ENCODE data around the gene DYSF. TPM values are rescaled to one million over a fixed set of nuclear protein-coding genes. Genes with fewer than 3 reads are reported as not detected.

DYSF gene
- polyA plus RNA-seq, 1 donor (not counting 4 experiments of a cell fraction or from before 2014, with no cell fraction given), result 8.2 TPM

DNA sequence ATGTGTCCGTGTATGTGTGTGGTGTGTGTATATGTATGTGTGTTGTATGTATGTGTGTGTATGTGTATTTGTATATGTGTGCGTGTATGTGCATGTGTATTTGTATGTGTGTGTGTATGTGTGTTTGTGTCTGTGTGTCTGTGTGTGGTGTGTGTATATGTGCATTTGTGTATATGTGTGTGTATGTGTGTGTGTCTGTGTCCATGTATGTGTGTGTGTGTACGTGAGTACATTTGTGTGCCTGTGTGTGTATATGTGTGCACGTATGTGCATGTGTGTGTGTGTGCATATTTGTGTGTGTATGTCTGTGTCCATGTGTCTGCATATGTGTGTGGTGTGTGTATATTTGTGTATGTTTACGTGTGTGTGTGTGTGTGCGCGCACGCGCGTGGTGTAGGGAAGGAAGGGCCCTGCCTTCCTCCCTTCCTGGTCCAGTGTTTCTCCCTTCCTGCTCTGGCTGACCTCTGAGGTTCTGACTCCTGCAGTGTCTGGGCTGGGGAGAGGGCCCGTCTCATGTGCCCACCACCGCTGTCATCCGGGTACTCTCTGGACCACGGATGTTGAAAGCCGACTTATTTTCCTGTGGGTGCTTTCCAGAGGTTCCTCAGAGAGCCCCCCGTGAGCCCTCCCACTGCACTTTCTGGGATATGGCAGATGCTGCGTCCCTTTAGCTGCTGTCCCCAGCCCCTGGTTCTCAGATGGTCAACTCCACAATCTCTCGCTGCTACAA, 209.5 kb downstream of the DYSF start:
- FAIRE-seq, result no peak
- no peak overlapping the region for H2AFZ ChIP-seq (ENCODE audit: control insufficient read depth, low read length)

GRCh38 chr2:71664161-71664560, 210.8 kb downstream of the DYSF start:
- no peak overlapping the region for H3K9ac ChIP-seq (ENCODE audit: control insufficient read depth, extremely low read depth, insufficient read depth, low read length)
- H3K9me3 ChIP-seq (ENCODE audit: control insufficient read depth, low read depth, low read length), result no peaks in the 10 kb centered on the region
- H2AFZ ChIP-seq (ENCODE audit: control insufficient read depth, low read length), result no peak overlapping the region
- no peak overlapping the region for H3K4me2 ChIP-seq (ENCODE audit: control insufficient read depth, extremely low read depth, insufficient read depth, low read depth, low read length)
- H3K27me3 ChIP-seq (ENCODE audit: control insufficient read depth, extremely low read depth, insufficient read depth, low read length), result no peaks in the 10 kb centered on the region
- no peak overlapping the region for H3K27ac ChIP-seq (ENCODE audit: control insufficient read depth, insufficient read depth, low read length)
- DNase-seq (ENCODE audit: low read depth, low spot score) (no peak), FAIRE-seq (no peak)
- no peak overlapping the region for H3K4me3 ChIP-seq (ENCODE audit: control insufficient read depth in 2 of 3, extremely low read depth in 1 of 3, insufficient read depth in 2 of 3, low read depth in 1 of 3, low read length in 3 of 3)
- no peaks in the 10 kb centered on the region for H3K79me2 ChIP-seq (ENCODE audit: control insufficient read depth, insufficient read depth, low read length)
- no peaks in the 10 kb centered on the region for H4K20me1 ChIP-seq (ENCODE audit: control insufficient read depth, extremely low read depth, insufficient read depth, low read length)
- H3K36me3 ChIP-seq (ENCODE audit: control insufficient read depth in 2 of 2, extremely low read depth in 1 of 2, insufficient read depth in 2 of 2, low read length in 2 of 2), result no peaks in the 10 kb centered on the region
- dilution Hi-C loops (cut with MboI; ENCODE audit: extremely low pct_ligation_motif_present, low sequenced_read_pairs), result no loop called here
- TF ChIP-seq CTCF (optimal IDR thresholded peaks at IDR 0.05 in 1 of 3, IDR thresholded peaks at IDR 0.05 in 1 of 3, conservative IDR thresholded peaks at IDR 0.05 in 1 of 3; ENCODE audit: extremely low read depth in 1 of 3, insufficient read depth in 2 of 3, low read length in 3 of 3) (no peak), EZH2 (IDR thresholded peaks at IDR 0.05; ENCODE audit: low read length) (no peak)
- no peaks in the 10 kb centered on the region for H3K4me1 ChIP-seq (ENCODE audit: control insufficient read depth, extremely low read depth, insufficient read depth, low read length)
- H3K9me1 ChIP-seq (ENCODE audit: control insufficient read depth, extremely low read depth, insufficient read depth, low read length), result no peaks in the 10 kb centered on the region

More for the DNA sequence above, 209.5 kb downstream of the DYSF start:
- Histone ChIP-seq H3K27ac (ENCODE audit: control insufficient read depth, insufficient read depth, low read length) (no peak overlapping the region), H3K27me3 (ENCODE audit: control insufficient read depth, extremely low read depth, insufficient read depth, low read length) (no peaks in the 10 kb centered on the region), H3K4me3 (ENCODE audit: control insufficient read depth in 2 of 3, extremely low read depth in 1 of 3, insufficient read depth in 2 of 3, low read depth in 1 of 3, low read length in 3 of 3) (no peak overlapping the region), H3K9me1 (ENCODE audit: control insufficient read depth, extremely low read depth, insufficient read depth, low read length) (no peaks in the 10 kb centered on the region), H3K4me1 (ENCODE audit: control insufficient read depth, extremely low read depth, insufficient read depth, low read length) (no peaks in the 10 kb centered on the region), H4K20me1 (ENCODE audit: control insufficient read depth, extremely low read depth, insufficient read depth, low read length) (no peaks in the 10 kb centered on the region), H3K9me3 (ENCODE audit: control insufficient read depth, low read depth, low read length) (peaks cover 2% of the 10 kb centered on the region), H3K36me3 (ENCODE audit: control insufficient read depth in 2 of 2, extremely low read depth in 1 of 2, insufficient read depth in 2 of 2, low read length in 2 of 2) (no peaks in the 10 kb centered on the region), H3K4me2 (ENCODE audit: control insufficient read depth, extremely low read depth, insufficient read depth, low read depth, low read length) (no peak overlapping the region), H3K79me2 (ENCODE audit: control insufficient read depth, insufficient read depth, low read length) (no peaks in the 10 kb centered on the region), H3K9ac (ENCODE audit: control insufficient read depth, extremely low read depth, insufficient read depth, low read length) (no peak overlapping the region)
- dilution Hi-C loops (cut with MboI; ENCODE audit: extremely low pct_ligation_motif_present, low sequenced_read_pairs), result no loop called here
- no peak for DNase-seq (ENCODE audit: low read depth, low spot score)
- no peak for TF ChIP-seq CTCF (optimal IDR thresholded peaks at IDR 0.05 in 1 of 3, IDR thresholded peaks at IDR 0.05 in 1 of 3, conservative IDR thresholded peaks at IDR 0.05 in 1 of 3; ENCODE audit: extremely low read depth in 1 of 3, insufficient read depth in 2 of 3, low read length in 3 of 3)
- TF ChIP-seq EZH2 (IDR thresholded peaks at IDR 0.05; ENCODE audit: low read length), result no peak

Measured in keratinocyte (primary cell).